ENCODE results near the gene LLGL2.
A peak's percentile ranks its signal among the peaks of the same experiment; 100 is the strongest.

The LLGL2 gene

DNA sequence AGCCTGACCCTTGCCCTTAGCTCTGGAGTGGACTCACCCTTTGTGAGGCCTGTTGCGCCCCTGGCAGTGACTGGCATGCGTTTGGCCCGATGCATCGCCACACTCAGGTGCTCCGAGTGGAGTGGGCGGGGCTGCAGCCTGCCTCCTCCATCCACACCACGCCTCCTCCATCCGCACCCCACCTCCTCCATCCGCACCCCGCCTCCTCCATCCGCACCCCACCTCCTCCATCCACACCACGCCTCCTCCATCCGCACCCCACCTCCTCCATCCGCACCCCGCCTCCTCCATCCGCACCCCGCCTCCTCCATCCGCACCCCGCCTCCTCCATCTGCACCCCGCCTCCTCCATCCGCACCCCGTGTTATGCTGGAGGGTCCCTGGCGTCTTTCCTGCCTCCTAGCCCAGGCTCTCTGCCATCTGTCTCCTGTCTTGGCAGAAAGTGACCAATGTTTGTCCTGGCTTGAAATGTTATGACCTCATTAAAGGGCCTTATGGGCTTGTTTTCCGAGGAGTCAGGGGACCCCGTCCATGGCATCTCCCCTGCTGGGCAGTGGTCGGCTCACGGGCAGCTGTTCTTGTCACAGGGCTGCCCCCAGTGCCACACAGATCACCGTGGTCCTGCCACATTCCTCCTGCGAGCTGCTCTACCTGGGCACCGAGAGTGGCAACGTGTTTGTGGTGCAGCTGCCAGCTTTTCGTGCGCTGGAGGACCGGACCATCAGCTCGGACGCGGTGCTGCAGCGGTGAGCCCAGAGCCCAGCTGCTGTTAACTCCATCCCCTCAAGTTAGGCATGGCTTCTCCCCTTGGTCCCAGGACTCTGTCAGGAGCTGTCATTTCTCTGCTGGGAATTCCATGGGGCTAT lies 33.4 kb downstream of the LLGL2 start:
- CTCF ChIA-PET: interaction anchor here (0.8 to 1.6 kb wide), 6 partner anchors 7 to 148 kb away, joined by 3 to 5 read pairs (median 3); partner anchors contain the start of gene MYO15B
- no peaks in the 10 kb centered on the region for H3K9me3 ChIP-seq (ENCODE audit: control extremely low read depth in 1 of 5, control insufficient read depth in 4 of 5, insufficient read depth in 2 of 5, low read depth in 1 of 5, low read length in 4 of 5)
- 95% methylated on average over 17 of the region's 38 CpGs for WGBS (ENCODE audit: insufficient coverage)
- H3K27me3 ChIP-seq (replicated peaks in 2 of 5; ENCODE audit: control insufficient read depth in 4 of 5, insufficient read depth in 5 of 5, low read length in 4 of 5): no peaks in the 10 kb centered on the region
- POLR2A ChIA-PET: no interaction called here
- H3K4me1 ChIP-seq (ENCODE audit: control extremely low read depth in 1 of 4, control insufficient read depth in 4 of 4, insufficient read depth in 4 of 4, low read length in 3 of 4): no peaks in the 10 kb centered on the region
- H3K4me3 ChIP-seq (ENCODE audit: control insufficient read depth in 1 of 7, extremely low read depth in 1 of 7, insufficient read depth in 4 of 7, low read depth in 2 of 7, low read length in 6 of 7): no peak overlapping the region
- H3K27ac ChIP-seq (ENCODE audit: insufficient read depth in 1 of 2, low read depth in 1 of 2, low read length in 2 of 2, poor library complexity in 1 of 2, severe bottlenecking in 2 of 2): no peak overlapping the region
- no peak for DNase-seq
- peaks cover 2 to 11% (median 5%) of the 10 kb centered on the region in 4 experiments for H3K36me3 ChIP-seq (ENCODE audit: control insufficient read depth in 4 of 4, insufficient read depth in 4 of 4, low read length in 3 of 4)

DNA sequence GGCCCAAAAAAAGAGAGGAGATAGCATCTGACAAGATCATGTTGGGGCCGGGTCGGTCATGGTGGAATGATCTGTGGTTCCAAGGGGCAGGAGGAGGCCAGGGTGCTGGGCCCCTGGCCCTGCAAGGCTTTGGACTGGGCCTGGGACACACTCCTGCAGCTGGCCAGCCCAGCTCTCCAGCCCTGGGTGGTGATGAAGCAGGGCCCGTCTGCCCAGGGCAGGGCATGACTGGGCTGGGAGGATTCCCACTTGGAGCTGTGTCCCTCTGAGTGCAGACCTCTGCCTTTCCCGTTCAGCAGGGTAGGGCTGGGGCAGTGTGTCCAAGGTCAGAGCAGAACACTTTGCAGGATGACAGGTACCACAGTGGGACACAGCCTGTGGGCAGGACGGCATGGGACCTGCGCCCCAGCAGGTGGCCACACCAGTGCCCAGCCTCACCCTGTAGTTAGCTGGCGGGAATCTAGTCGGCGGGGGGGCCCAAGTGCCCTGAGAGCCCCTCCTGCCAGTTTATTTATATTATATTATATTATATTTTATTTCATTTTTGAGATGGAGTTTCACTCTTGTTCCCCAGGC lies 34.5 kb downstream of the LLGL2 start:
- Histone ChIP-seq H3K27ac (ENCODE audit: insufficient read depth in 1 of 2, low read depth in 1 of 2, low read length in 2 of 2, poor library complexity in 1 of 2, severe bottlenecking in 2 of 2) (no peak overlapping the region), H3K4me1 (ENCODE audit: control extremely low read depth in 1 of 4, control insufficient read depth in 4 of 4, insufficient read depth in 4 of 4, low read length in 3 of 4) (no peaks in the 10 kb centered on the region), H3K4me3 (ENCODE audit: control insufficient read depth in 1 of 7, extremely low read depth in 1 of 7, insufficient read depth in 4 of 7, low read depth in 2 of 7, low read length in 6 of 7) (no peak overlapping the region), H3K27me3 (replicated peaks in 2 of 5; ENCODE audit: control insufficient read depth in 4 of 5, insufficient read depth in 5 of 5, low read length in 4 of 5) (no peaks in the 10 kb centered on the region), H3K36me3 (ENCODE audit: control insufficient read depth in 4 of 4, insufficient read depth in 4 of 4, low read length in 3 of 4) (peaks cover 2 to 11% (median 7%) of the 10 kb centered on the region in 4 experiments), H3K9me3 (ENCODE audit: control extremely low read depth in 1 of 5, control insufficient read depth in 4 of 5, insufficient read depth in 2 of 5, low read depth in 1 of 5, low read length in 4 of 5) (no peaks in the 10 kb centered on the region)
- ChIA-PET CTCF (interaction anchor here (1.1 to 1.3 kb wide), 2 partner anchors 8 to 20 kb away, joined by 3 read pairs; no protein-coding TSS in a partner anchor), POLR2A (no interaction called here)
- DNase-seq: no peak
- 100% methylated on average over 2 of the region's 9 CpGs for WGBS (ENCODE audit: insufficient coverage)

DNA sequence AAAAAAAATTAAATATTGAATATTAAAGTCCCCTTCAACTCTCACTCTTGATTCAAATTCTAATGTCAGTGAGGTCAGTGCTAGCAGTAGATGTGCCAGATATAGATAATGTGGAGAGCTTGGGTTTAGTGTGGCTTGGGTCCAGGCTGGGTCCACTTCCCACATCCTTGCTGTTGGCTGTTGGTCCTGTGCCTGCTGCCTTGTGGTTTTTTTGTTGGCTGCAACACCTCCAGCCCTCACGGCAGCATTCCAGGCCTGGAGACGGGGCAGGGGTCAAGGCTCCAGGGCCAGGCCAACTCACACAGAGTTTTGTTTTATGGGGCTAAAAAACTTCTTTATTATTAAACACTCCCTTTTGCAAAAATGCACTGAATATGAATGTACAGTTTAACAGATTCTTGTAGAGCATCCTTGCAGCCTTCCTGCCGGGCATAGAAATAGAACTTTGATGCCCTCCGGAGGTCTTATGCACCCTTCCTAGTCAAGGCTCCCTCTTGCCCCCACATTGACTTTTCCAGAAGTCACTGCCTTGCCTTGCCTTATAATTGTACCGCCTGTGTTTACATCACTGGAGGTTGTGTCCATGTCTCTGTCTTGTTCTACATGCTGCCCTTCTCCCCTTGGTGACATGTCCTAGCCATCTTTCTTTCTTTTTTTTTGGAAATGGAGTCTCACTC lies 36.6 kb downstream of the LLGL2 start:
- Histone ChIP-seq H3K27ac (ENCODE audit: insufficient read depth in 1 of 2, low read depth in 1 of 2, low read length in 2 of 2, poor library complexity in 1 of 2, severe bottlenecking in 2 of 2) (no peak overlapping the region), H3K27me3 (replicated peaks in 2 of 5; ENCODE audit: control insufficient read depth in 4 of 5, insufficient read depth in 5 of 5, low read length in 4 of 5) (no peaks in the 10 kb centered on the region), H3K36me3 (ENCODE audit: control insufficient read depth in 4 of 4, insufficient read depth in 4 of 4, low read length in 3 of 4) (peaks cover 2 to 11% (median 7%) of the 10 kb centered on the region in 4 experiments), H3K4me1 (ENCODE audit: control extremely low read depth in 1 of 4, control insufficient read depth in 4 of 4, insufficient read depth in 4 of 4, low read length in 3 of 4) (no peaks in the 10 kb centered on the region), H3K9me3 (ENCODE audit: control extremely low read depth in 1 of 5, control insufficient read depth in 4 of 5, insufficient read depth in 2 of 5, low read depth in 1 of 5, low read length in 4 of 5) (no peaks in the 10 kb centered on the region), H3K4me3 (ENCODE audit: control insufficient read depth in 1 of 7, extremely low read depth in 1 of 7, insufficient read depth in 4 of 7, low read depth in 2 of 7, low read length in 6 of 7) (no peak overlapping the region)
- peak in 2 of 3 donors; percentile 17 to 35 for DNase-seq
- 90% methylated on average over 3 of the region's 5 CpGs for WGBS (ENCODE audit: insufficient coverage)
- ChIA-PET POLR2A (no interaction called here), CTCF (no interaction called here)

- Histone ChIP-seq H3K27me3 (replicated peaks in 2 of 5; ENCODE audit: control insufficient read depth in 4 of 5, insufficient read depth in 5 of 5, low read length in 4 of 5) (no peaks in the 10 kb centered on the region), H3K36me3 (ENCODE audit: control insufficient read depth in 4 of 4, insufficient read depth in 4 of 4, low read length in 3 of 4) (peaks cover 2 to 11% (median 7%) of the 10 kb centered on the region in 4 experiments), H3K9me3 (ENCODE audit: control extremely low read depth in 1 of 5, control insufficient read depth in 4 of 5, insufficient read depth in 2 of 5, low read depth in 1 of 5, low read length in 4 of 5) (no peaks in the 10 kb centered on the region), H3K4me1 (ENCODE audit: control extremely low read depth in 1 of 4, control insufficient read depth in 4 of 4, insufficient read depth in 4 of 4, low read length in 3 of 4) (no peaks in the 10 kb centered on the region), H3K27ac (ENCODE audit: insufficient read depth in 1 of 2, low read depth in 1 of 2, low read length in 2 of 2, poor library complexity in 1 of 2, severe bottlenecking in 2 of 2) (no peak overlapping the region), H3K4me3 (ENCODE audit: control insufficient read depth in 1 of 7, extremely low read depth in 1 of 7, insufficient read depth in 4 of 7, low read depth in 2 of 7, low read length in 6 of 7) (no peak overlapping the region)
- POLR2A ChIA-PET: no interaction called here
- 94% methylated on average over 25 of the region's 28 CpGs for WGBS (ENCODE audit: insufficient coverage)
- CTCF ChIA-PET: no interaction called here
- DNase-seq: no peak
These were observed 37.7 kb downstream of the LLGL2 start for GRCh38 chr17:75563063-75563758.

- DNase-seq: no peak
- Histone ChIP-seq H3K4me1 (ENCODE audit: control extremely low read depth in 1 of 4, control insufficient read depth in 4 of 4, insufficient read depth in 4 of 4, low read length in 3 of 4) (no peaks in the 10 kb centered on the region), H3K36me3 (ENCODE audit: control insufficient read depth in 4 of 4, insufficient read depth in 4 of 4, low read length in 3 of 4) (peaks cover 2 to 10% (median 6%) of the 10 kb centered on the region in 4 experiments), H3K4me3 (ENCODE audit: control insufficient read depth in 1 of 7, extremely low read depth in 1 of 7, insufficient read depth in 4 of 7, low read depth in 2 of 7, low read length in 6 of 7) (no peak overlapping the region), H3K27me3 (replicated peaks in 2 of 5; ENCODE audit: control insufficient read depth in 4 of 5, insufficient read depth in 5 of 5, low read length in 4 of 5) (no peaks in the 10 kb centered on the region), H3K9me3 (ENCODE audit: control extremely low read depth in 1 of 5, control insufficient read depth in 4 of 5, insufficient read depth in 2 of 5, low read depth in 1 of 5, low read length in 4 of 5) (no peaks in the 10 kb centered on the region), H3K27ac (ENCODE audit: insufficient read depth in 1 of 2, low read depth in 1 of 2, low read length in 2 of 2, poor library complexity in 1 of 2, severe bottlenecking in 2 of 2) (no peak overlapping the region)
- CTCF ChIA-PET: no interaction called here
- 98% methylated on average over 10 of the region's 11 CpGs for WGBS (ENCODE audit: insufficient coverage)
- POLR2A ChIA-PET: no interaction called here
These were observed 38.7 kb downstream of the LLGL2 start for GRCh38 chr17:75564195-75564594.

DNA sequence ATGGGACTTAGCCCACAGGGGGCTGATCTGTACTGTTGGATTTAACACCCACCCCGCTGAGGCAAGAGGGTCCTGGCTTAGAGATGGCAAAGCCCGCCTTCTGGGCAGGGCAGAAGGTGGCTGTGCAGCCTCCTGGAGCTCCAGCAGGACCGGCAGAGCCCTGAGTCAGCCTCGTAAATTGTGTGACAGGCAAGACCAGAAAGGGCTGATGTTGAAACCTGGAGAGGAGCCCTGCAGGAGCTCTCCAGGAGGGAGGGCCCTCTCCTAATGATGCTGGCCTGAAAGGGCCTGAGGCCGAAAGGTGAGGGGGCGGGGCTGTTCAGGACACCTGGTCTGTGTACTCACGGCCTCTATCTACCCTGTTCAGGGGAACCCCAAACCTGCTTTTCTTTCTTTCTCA lies 39.6 kb downstream of the LLGL2 start:
- Histone ChIP-seq H3K27ac (ENCODE audit: insufficient read depth in 1 of 2, low read depth in 1 of 2, low read length in 2 of 2, poor library complexity in 1 of 2, severe bottlenecking in 2 of 2) (no peak overlapping the region), H3K4me3 (ENCODE audit: control insufficient read depth in 1 of 7, extremely low read depth in 1 of 7, insufficient read depth in 4 of 7, low read depth in 2 of 7, low read length in 6 of 7) (no peak overlapping the region), H3K4me1 (ENCODE audit: control extremely low read depth in 1 of 4, control insufficient read depth in 4 of 4, insufficient read depth in 4 of 4, low read length in 3 of 4) (peaks cover 0 to 3% (median 1%) of the 10 kb centered on the region in 4 experiments), H3K27me3 (replicated peaks in 2 of 5; ENCODE audit: control insufficient read depth in 4 of 5, insufficient read depth in 5 of 5, low read length in 4 of 5) (no peaks in the 10 kb centered on the region), H3K9me3 (ENCODE audit: control extremely low read depth in 1 of 5, control insufficient read depth in 4 of 5, insufficient read depth in 2 of 5, low read depth in 1 of 5, low read length in 4 of 5) (no peaks in the 10 kb centered on the region), H3K36me3 (ENCODE audit: control insufficient read depth in 4 of 4, insufficient read depth in 4 of 4, low read length in 3 of 4) (peaks cover 2 to 10% (median 6%) of the 10 kb centered on the region in 4 experiments)
- POLR2A ChIA-PET: no interaction called here
- 96% methylated on average over 6 of the region's 7 CpGs for WGBS (ENCODE audit: insufficient coverage)
- DNase-seq: no peak
- CTCF ChIA-PET: interaction anchor here (0.9 kb wide), 1 partner anchor 35 kb away, joined by 3 read pairs; no protein-coding TSS in a partner anchor

Data from common myeloid progenitor, CD34-positive (primary cell).